GM23338 (cell line): ENCODE data around the gene FBXO38. TPM values are rescaled to one million over a fixed set of nuclear protein-coding genes. Genes with fewer than 3 reads are reported as not detected.
A peak's percentile ranks its signal among the peaks of the same experiment; 100 is the strongest.

Source experiments
- ATAC-seq: fragments of 200-7000 bp; cut with Tn5 transposase; 3 replicates; pipeline ENCODE4 v1.9.1; 2020
- DNase-seq: peaks from one replicate; pipeline ENCODE4 v3.0.0-alpha.2; 2015; ENCODE audit warnings: low spot score
- H2AFZ ChIP-seq: fragments of 200-600 bp; sonication (generic); 2 replicates; pipeline ENCODE4 v1.8.0; 2016; ENCODE audit warnings: antibody characterized with exemption, mild to moderate bottlenecking, moderate library complexity
- H3F3A ChIP-seq: fragments of 200-600 bp; sonication (generic); replicated peaks from 2 replicates; pipeline ENCODE4 v1.8.0; 2017; ENCODE audit warnings: antibody characterized with exemption, mixed run types, low read depth
- H3K27ac ChIP-seq: fragments of 200-600 bp; sonication (generic); 2 replicates; pipeline ENCODE4 v1.6.1; 2016; ENCODE audit warnings: low read depth
- H3K27me3 ChIP-seq: fragments of 200-600 bp; sonication (generic); 2 replicates; pipeline ENCODE4 v1.8.0; 2016; ENCODE audit warnings: mild to moderate bottlenecking, mixed run types, moderate library complexity; ENCODE audit not compliant: insufficient read depth
- H3K36me3 ChIP-seq: fragments of 200-600 bp; sonication (generic); 2 replicates; pipeline ENCODE4 v1.8.0; 2016; ENCODE audit warnings: mild to moderate bottlenecking; ENCODE audit not compliant: insufficient read depth
- H3K4me1 ChIP-seq: fragments of 200-600 bp; sonication (generic); 2 replicates; pipeline ENCODE4 v1.8.0; 2016; ENCODE audit warnings: mild to moderate bottlenecking, moderate library complexity; ENCODE audit not compliant: insufficient read depth
- H3K4me2 ChIP-seq: fragments of 200-600 bp; sonication (generic); 2 replicates; pipeline ENCODE4 v1.7.1; 2017; ENCODE audit warnings: mixed run types
- H3K4me3 ChIP-seq: fragments of 200-600 bp; sonication (generic); 2 replicates; pipeline ENCODE4 v1.6.1; 2016; ENCODE audit warnings: mixed run types
- H3K79me2 ChIP-seq: fragments of 200-600 bp; sonication (generic); replicated peaks from 2 replicates; pipeline ENCODE4 v1.8.0; 2017; ENCODE audit warnings: mild to moderate bottlenecking; ENCODE audit not compliant: insufficient read depth
- H3K9me2 ChIP-seq: fragments of 200-600 bp; sonication (generic); 2 replicates; pipeline ENCODE4 v1.8.0; 2017; ENCODE audit not compliant: insufficient read depth
- H4K20me1 ChIP-seq: fragments of 200-600 bp; sonication (generic); replicated peaks from 2 replicates; pipeline ENCODE4 v1.8.0; 2017; ENCODE audit warnings: mild to moderate bottlenecking; ENCODE audit not compliant: insufficient read depth
- H3K27ac Mint-ChIP-seq: 2 replicates; pipeline ENCODE4 v1.8.0; 2020; ENCODE audit warnings: inconsistent platforms, mild to moderate bottlenecking, moderate library complexity, mixed read lengths
- H3K27me3 Mint-ChIP-seq: 3 replicates; pipeline ENCODE4 v1.8.0; 2022; ENCODE audit warnings: low read depth, mild to moderate bottlenecking, moderate library complexity, mixed read lengths, inconsistent platforms; ENCODE audit not compliant: insufficient read depth, poor library complexity
- H3K36me3 Mint-ChIP-seq: 3 replicates; pipeline ENCODE4 v1.8.0; 2021; ENCODE audit warnings: low read depth, mild to moderate bottlenecking, inconsistent platforms, moderate library complexity, mixed read lengths
- H3K4me1 Mint-ChIP-seq: 3 replicates; pipeline ENCODE4 v1.8.0; 2020; ENCODE audit warnings: mild to moderate bottlenecking, inconsistent platforms, mixed read lengths
- H3K4me3 Mint-ChIP-seq: 3 replicates; pipeline ENCODE4 v1.8.0; 2021; ENCODE audit warnings: moderate library complexity, mild to moderate bottlenecking, inconsistent platforms, mixed read lengths
- H3K9me3 Mint-ChIP-seq: 3 replicates; pipeline ENCODE4 v1.8.0; 2020; ENCODE audit warnings: moderate library complexity, mild to moderate bottlenecking, inconsistent platforms, mixed read lengths
- ETS1 ChIP-seq: IDR thresholded peaks from 2 replicates; pipeline ENCODE4 v1.6.1; 2016; ENCODE audit warnings: antibody characterized with exemption
- JUNB ChIP-seq: IDR thresholded peaks from one replicate; pipeline ENCODE4 v1.6.1; 2016; ENCODE audit warnings: antibody characterized with exemption; ENCODE audit not compliant: unreplicated experiment
- NANOG ChIP-seq: IDR thresholded peaks from 2 replicates; pipeline ENCODE4 v1.6.1; 2016; ENCODE audit warnings: antibody characterized with exemption, borderline replicate concordance
- ZNF462 ChIP-seq: fragments of 250-450 bp; sonication (Bioruptor Pico); IDR thresholded peaks from 2 replicates; pipeline ENCODE4 v1.5.0; 2020; ENCODE audit warnings: mild to moderate bottlenecking, moderate library complexity
- polyA plus RNA-seq: library from polyadenylated mRNA; unstranded; fragments of >200 nt; fragmentation: Nextera tagmentation; extraction: Ambion mirVana; gene quantifications from 2 replicates; pipeline ENCODE4 v1.2.1, GENCODE V29; 2016
- total RNA-seq: library from RNA; depleted of rRNA; stranded (reverse); fragments of >200 nt; shearing (Covaris generic); gene quantifications from 2 replicates; pipeline ENCODE4 v1.2.3, GENCODE V29; 2014
- TF ChIP-seq, protein P1 (sequence below): IDR thresholded peaks from one replicate; pipeline ENCODE4 v1.6.1; 2018; ENCODE audit warnings: antibody characterized with exemption; ENCODE audit not compliant: unreplicated experiment

The FBXO38 gene
- total and polyA plus RNA-seq, 2 experiments from 2014 or later, result 13.3 to 45.6 TPM

DNA sequence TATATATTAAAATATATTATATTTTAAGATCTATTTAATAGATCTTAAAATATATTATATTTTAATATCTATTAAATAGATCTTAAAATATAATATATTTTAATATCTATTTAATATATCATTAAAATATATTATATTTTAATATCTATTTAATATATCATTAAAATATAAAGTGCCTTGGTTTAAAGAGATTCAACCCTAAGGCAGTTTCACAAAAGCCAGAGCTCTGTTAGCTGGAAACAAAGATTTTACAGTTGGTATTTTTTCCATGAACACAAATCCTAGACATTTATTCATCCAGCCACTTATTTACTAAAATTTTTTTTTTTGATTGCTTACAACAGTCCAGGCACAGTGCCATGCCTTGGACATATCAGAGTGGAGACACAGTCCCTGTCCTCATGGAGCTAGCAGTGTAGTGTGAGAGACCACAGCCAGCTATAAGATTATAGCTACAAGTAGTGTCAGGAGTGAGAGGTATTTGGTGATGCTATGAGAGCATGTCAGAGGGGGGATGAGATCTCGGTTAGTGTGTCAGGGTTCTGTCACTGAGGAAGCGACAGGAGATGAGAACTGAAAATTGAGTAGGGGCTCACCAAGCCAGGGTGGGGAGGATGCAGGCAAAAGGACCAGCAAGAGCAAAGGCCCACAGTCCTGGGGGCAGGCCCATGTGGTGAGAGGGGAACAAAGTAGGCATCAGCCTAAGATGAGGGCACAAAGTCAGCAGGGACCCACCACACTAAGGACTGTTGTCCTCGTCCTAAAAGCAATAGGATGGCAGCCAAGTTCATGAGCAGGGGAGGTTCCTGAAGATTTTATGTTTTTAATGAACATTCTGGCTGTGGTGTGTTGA is 74.5 kb downstream of the FBXO38 start:
- H3K36me3 Mint-ChIP-seq, result no peaks in the 10 kb centered on the region
- no peak for DNase-seq

More for the DNA sequence above, 74.5 kb downstream of the FBXO38 start:
- Histone ChIP-seq H3K9me2 (no peaks in the 10 kb centered on the region), H3F3A (no peaks in the 10 kb centered on the region), H3K4me3 (no peak overlapping the region), H3K4me2 (no peak overlapping the region), H3K27me3 (no peaks in the 10 kb centered on the region), H3K79me2 (no peaks in the 10 kb centered on the region), H2AFZ (0 out of 2 replicates have a peak overlapping the region, but pooled peaks have one; percentile 34), H3K4me1 (peaks cover 30% of the 10 kb centered on the region), H3K36me3 (no peaks in the 10 kb centered on the region), H4K20me1 (no peaks in the 10 kb centered on the region), H3K27ac (no peak overlapping the region)
- TF ChIP-seq ETS1 (no peak), ZNF462 (CRISPR knock-in tag) (no peak), NANOG (no peak), JUNB (no peak)
- TF ChIP-seq, protein P1, sequence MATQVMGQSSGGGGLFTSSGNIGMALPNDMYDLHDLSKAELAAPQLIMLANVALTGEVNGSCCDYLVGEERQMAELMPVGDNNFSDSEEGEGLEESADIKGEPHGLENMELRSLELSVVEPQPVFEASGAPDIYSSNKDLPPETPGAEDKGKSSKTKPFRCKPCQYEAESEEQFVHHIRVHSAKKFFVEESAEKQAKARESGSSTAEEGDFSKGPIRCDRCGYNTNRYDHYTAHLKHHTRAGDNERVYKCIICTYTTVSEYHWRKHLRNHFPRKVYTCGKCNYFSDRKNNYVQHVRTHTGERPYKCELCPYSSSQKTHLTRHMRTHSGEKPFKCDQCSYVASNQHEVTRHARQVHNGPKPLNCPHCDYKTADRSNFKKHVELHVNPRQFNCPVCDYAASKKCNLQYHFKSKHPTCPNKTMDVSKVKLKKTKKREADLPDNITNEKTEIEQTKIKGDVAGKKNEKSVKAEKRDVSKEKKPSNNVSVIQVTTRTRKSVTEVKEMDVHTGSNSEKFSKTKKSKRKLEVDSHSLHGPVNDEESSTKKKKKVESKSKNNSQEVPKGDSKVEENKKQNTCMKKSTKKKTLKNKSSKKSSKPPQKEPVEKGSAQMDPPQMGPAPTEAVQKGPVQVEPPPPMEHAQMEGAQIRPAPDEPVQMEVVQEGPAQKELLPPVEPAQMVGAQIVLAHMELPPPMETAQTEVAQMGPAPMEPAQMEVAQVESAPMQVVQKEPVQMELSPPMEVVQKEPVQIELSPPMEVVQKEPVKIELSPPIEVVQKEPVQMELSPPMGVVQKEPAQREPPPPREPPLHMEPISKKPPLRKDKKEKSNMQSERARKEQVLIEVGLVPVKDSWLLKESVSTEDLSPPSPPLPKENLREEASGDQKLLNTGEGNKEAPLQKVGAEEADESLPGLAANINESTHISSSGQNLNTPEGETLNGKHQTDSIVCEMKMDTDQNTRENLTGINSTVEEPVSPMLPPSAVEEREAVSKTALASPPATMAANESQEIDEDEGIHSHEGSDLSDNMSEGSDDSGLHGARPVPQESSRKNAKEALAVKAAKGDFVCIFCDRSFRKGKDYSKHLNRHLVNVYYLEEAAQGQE, result no peak
- H3K4me1 Mint-ChIP-seq, result peaks cover 25% of the 10 kb centered on the region; the same call in 2 of the 3 replicates
- ATAC-seq, result no peak
- no peaks in the 10 kb centered on the region for H3K9me3 Mint-ChIP-seq
- no peak overlapping the region for H3K27ac Mint-ChIP-seq
- H3K27me3 Mint-ChIP-seq, result no peaks in the 10 kb centered on the region
- no peak overlapping the region for H3K4me3 Mint-ChIP-seq
